GM19468 (cell line): ENCODE measurements around the gene USP16.

Experiments
- ATAC-seq: cut with Tn5 transposase; IDR thresholded peaks from one replicate; pipeline ENCODE4 v1.9.1; 2021; ENCODE audit warnings: mild to moderate bottlenecking, moderate library complexity, moderate number of reproducible peaks; ENCODE audit not compliant: unreplicated experiment; ENCODE audit errors: extremely low read depth

USP16 gene

DNA sequence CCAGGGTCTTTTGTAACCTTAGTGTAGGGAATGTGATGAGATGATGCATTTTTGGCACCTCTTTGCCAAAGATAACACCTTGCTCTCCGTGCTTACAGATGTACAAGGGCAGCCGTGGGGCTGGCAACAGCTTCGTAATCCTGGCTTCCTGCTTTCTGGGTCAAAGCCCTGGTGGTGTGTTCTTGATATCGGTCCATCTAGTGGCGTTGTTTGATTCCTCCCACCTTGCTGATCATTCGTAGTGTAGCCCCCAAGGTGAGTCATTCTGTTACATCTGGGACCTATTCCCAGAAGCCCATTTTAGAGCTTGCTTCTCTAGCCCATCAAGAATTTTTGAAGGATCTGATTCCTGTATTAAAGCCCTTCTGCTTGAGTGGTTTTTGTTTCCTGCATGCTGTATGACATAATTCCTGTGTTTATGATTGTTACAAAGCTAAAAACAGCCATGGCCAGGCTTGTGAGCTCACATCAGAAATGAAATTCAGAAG lies 56.0 kb downstream of the USP16 start:
- ATAC-seq = no peak

DNA sequence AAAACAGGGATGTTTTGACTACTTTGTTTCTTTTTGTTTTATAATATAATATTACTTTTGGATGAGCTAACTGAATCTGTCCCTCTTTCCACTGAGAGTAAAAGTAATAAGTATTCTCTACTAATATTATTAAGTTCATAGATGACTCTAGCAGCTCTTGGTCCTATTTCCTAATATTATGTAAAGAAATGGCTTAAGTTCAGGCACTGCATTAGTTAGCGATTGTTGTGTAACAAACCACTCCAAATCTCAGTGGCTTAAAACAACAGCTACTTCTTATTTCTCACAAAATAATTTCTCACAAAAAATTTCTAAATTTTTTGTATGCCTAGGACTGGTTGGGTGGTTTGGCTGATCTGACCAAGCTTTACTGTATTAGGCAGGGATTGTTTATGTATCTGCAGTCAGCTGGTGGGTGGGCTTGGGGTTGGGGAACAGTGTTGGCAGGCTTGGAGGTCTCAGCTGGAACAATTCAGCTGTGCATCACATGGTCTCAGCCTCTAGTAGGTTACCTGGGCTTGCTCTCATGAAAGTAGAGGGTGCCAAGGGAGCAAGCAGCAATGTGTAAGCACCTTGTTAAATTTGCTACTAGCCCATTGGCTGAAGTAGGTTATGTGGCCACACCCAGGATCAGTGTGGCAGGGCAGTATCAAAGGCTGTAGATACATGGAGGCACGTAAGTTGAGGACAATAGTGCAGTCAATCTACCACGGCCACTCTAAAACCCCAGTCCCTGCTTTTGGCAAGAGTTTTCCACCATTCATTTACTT lies 57.8 kb downstream of the USP16 start:
- ATAC-seq = no peak

DNA sequence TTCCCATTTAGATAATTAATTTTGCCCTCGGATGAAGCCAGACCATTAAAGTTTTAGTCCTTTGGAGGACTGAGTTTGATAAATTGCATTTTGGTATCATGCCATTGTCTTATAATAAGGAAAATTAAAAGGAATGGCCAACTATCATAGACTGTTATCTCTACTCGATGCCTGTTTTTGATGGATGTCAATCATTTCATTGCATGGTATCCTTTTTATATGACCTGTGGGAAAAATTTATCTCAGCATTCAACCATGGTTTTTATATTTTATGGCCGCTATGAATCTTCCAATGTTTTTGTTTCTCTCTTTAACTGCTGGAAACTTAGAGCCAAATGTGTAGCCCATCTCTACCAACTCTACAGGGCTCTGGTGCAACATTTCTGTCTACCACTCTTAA lies 58.8 kb downstream of the USP16 start:
- ATAC-seq = no peak

DNA sequence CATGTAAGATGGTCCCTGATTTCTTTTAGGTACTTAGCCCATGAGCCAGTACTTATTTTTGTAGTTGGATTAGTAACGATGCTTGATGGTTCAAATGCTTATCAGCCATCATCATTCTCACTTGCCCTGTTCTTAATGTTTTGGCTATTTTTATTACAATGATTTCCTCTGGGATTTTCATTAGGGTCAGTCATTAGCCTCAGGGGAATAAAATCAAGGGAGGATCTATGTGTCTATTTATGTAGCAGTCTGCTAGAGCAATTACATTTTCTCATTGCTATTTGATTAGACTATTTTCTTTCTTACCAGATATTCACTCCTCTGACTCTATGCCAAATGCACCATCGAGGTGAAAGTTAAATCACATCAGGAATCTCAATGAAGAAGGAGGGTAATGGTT lies 59.9 kb downstream of the USP16 start:
- ATAC-seq = no peak

DNA sequence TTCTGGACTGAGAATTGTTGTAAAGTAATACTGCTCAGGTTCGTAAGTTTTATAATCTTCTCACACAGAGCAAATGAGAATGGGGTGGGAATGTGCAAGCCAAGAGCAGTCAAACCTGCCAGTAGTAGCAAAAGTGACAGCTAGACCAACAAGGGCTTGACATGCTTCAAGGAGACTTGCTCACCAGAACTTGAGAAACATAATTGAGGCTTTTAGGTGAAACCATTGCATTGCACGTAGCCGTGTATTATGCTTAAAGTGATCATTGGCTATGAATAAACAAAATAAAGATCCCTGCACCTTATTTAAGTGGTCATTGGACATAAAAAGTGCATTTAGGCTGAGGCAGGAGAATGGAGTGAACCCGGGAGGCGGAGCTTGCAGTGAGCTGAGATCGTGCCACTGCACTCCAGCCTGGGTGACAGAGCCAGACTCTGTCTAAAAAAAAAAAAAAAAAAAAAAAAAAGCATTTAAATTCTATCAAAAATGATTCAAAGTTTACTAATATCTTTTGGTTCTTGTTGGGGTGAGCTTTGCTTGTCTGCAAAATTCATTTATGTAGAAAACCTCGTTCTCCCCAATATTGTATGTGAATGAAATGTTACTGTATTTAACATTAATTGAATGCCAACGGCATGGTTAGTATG lies 60.8 kb downstream of the USP16 start:
- ATAC-seq = no peak

DNA sequence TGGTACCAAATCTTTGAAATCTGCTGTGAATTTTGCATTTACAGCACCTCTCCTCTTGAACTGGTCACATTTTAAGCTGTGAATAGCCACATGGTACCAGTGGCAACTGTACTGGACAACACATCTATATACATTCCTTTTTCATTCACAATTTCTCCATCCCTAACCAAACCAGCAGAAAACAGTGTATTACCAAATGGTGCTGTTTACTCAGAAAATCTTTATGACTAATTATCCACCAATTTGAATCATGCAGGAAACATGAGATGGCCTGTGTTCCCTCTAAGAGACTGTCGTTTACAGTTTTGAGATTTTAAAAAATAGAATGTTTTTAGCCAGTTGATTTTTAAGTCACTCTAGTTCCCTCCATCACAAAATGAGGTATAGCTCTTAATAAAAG lies 66.6 kb downstream of the USP16 start:
- ATAC-seq = no peak

DNA sequence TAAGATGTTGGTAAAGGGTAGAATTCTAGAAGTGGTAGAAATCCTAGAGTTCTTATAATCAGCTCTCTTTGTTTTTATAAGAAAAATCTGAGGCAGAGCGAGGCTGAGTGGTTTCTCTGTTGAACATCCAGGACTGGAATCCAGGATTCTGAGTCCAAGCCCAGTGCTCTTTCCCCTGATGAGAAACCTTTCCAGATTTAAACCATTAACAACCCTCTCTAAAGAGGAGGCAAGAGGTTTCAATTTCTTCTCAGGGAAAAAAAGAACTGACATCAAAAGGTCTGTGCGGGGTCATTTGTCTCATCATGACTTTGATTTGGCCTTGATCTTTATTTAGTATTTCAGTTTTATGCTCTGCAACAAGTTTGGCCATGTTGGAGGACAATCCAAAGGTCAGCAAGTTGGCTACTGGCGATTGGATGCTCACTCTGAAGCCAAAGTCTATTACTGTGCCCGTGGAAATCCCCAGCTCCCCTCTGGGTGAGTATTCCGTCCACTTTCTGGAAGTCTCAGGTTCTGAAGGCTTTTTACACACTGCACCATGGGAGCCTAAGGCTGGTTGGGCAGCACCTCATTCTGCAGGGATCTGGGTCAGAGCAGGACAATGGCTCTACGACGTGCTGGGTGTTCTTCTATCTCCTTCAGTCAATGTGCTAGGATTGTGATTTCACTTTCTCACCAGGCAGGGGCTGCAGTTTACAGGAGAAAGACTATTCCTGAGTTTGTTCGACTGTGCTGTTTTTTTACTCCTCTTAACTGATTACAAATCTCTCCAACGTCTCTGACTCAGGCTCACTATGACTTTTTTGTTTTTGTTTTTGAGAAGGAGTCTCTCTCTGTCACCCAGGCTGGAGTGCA lies 67.9 kb downstream of the USP16 start:
- no peak for ATAC-seq

DNA sequence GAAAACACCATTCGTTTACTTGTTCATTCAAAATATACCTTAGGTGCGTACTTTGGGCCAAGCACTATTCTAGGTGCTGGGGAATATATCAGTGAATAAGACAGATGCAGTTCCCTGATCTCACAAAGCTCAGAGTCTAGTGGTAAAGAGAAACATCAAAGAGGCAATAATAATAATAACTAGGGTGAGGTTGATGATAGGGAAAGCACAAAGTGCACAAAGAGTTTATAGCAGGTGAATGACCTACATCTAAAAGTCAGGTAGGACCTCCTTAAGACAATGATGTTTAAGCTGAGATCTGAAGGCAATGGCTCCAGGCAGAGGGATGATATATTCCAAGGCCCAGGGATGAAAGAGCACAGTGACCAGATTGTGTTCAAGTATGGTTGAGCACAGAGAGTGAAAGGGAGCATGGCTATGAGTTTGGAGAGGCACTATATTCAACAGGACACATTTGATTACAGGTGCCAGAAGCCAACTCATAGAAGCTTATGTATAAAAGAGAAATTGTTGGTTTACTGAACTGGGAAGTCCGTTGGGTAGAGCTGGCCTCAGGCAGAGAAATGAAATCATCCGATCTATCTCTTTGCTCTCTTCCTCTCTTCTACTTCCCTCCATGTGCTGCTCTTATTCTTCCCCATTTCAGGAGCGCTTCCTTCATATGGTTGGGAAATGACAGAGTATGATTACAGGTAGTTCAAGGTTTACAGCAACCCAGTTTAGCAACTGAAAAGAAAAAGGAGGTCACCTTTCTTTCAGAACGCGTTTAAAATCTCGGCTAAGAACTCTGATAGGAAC lies 71.9 kb downstream of the USP16 start:
- ATAC-seq = no peak

DNA sequence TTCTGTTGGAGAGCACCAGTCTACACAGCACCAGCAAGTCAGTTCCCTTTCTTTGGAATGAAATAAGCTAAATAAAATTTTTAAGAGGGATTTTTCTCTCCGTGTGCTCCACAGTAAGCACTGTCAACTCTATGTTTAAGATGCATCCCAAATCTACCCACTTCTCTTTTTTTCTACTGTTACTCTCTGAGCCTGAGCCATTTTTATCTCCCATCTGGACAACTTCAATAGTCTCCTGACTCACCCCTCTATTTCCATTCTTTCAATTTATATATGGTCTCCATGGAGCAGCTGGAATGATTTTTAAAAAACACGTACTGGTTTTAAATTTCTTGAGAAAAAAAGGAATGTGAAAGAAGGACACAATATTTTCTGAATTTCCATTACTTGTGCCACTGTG lies 73.7 kb downstream of the USP16 start:
- ATAC-seq = no peak

DNA sequence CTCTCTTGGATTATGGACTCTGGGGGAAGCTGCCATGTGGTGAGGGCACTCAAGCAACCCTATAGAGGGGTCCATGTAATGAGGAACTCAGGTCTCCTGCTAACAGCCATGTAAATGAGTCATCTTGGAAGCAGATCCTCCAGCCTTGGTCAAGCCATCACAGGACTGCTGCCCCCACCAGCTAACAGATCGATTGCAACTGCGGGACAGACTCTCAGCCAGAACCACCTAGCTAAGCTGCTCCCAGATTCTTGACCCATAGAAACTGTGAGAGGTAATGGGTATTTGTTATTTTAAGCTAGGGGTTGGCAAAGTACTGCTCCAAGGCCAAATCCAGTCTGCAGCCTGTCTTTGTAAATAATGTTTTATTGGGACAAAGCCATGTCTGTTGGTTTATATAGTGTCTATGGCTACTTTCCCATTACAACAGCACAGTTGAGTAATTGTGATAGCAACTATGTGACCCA lies 78.4 kb downstream of the USP16 start:
- no peak for ATAC-seq
